ENCODE results near the gene DDC. TPM values are rescaled to one million over a fixed set of nuclear protein-coding genes. Genes with fewer than 3 reads are reported as not detected.

DDC gene
- total RNA-seq, 1 donor from 2014 or later = 3.0 TPM

DNA sequence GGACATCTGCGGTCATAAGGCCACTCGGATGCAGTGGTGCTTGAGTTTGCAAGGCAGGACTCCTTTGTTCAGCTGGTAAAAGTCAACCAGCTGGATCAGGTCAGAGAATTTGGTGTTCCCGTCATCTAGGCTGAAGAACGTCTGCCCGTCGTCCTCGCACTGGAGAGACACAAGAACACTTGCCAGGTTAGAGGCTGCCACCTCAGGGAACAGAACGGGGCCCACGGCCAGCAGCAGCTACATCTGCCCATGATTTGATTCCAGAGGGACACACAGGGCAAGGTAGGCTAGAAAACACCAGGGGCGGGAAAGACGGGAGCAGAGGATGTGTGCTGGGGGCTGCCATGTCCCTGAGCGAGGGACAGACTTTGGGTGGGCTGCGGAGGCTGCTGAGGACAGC is 27.7 kb upstream of the DDC start:
- Histone ChIP-seq H3K27me3 (ENCODE audit: low read depth) (no peaks in the 10 kb centered on the region), H3K4me1 (no peaks in the 10 kb centered on the region), H3K36me3 (peaks cover 45% of the 10 kb centered on the region), H3K27ac (no peak overlapping the region), H3K9me3 (no peaks in the 10 kb centered on the region), H3K4me3 (no peak overlapping the region)
- DNase-seq (no peak), ATAC-seq (no peak)
- intact Hi-C loops (cut with DNase I) = no loop called here
- TF ChIP-seq, protein P1, sequence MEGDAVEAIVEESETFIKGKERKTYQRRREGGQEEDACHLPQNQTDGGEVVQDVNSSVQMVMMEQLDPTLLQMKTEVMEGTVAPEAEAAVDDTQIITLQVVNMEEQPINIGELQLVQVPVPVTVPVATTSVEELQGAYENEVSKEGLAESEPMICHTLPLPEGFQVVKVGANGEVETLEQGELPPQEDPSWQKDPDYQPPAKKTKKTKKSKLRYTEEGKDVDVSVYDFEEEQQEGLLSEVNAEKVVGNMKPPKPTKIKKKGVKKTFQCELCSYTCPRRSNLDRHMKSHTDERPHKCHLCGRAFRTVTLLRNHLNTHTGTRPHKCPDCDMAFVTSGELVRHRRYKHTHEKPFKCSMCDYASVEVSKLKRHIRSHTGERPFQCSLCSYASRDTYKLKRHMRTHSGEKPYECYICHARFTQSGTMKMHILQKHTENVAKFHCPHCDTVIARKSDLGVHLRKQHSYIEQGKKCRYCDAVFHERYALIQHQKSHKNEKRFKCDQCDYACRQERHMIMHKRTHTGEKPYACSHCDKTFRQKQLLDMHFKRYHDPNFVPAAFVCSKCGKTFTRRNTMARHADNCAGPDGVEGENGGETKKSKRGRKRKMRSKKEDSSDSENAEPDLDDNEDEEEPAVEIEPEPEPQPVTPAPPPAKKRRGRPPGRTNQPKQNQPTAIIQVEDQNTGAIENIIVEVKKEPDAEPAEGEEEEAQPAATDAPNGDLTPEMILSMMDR (IDR thresholded peaks at IDR 0.05) = no peak

DNA sequence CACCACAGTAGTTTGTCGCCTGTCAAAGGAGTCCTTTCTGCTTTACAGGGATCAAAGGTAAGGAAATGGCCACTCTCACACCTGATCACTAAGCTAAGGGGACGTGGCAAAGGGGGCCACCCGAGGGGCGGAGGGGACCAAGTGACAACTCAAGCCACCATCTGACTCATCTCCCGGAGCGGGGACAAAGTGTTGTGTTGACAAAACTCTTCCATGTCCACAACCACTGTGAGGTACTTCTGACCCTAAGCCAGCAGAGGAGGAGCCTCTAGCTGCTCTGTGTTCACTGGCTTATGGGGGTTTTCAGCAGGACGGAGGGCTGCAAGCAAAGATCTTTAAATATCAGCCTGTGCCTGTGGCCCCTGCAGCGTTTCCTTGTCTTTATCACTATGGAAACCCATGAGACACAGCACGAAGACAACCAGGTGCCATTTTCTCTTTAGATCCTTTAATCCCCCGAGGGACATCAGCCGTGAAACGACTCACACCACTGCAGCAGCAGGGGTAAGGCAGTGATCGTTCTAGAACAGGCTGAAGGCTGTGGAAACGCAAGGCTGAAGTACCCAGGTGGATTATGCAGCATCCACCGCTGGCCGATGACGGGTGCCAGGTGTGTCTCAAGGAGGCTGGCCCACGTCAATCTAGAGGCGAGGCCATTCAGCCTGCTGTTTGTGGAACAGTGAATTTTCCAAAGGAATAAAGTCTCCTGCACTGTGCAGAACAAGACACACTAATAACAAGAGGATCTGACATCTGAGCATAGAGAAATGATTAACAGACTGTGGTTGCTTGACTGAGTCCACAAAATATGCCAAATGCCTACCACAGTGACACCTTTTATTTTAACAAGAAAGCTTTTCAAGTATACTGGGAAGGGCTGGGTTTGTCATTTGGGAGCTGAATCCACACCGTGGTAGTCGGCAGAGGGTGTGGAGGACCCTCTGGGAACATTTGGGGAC is 26.6 kb upstream of the DDC start:
- Histone ChIP-seq H3K4me1 (no peaks in the 10 kb centered on the region), H3K9me3 (no peaks in the 10 kb centered on the region), H3K27ac (no peak overlapping the region), H3K36me3 (peaks cover 37% of the 10 kb centered on the region), H3K27me3 (ENCODE audit: low read depth) (no peaks in the 10 kb centered on the region), H3K4me3 (no peak overlapping the region)
- no peak for ATAC-seq
- TF ChIP-seq, protein P1 (IDR thresholded peaks at IDR 0.05) = no peak
- intact Hi-C loops (cut with DNase I) = no loop called here
- no peak for DNase-seq

DNA sequence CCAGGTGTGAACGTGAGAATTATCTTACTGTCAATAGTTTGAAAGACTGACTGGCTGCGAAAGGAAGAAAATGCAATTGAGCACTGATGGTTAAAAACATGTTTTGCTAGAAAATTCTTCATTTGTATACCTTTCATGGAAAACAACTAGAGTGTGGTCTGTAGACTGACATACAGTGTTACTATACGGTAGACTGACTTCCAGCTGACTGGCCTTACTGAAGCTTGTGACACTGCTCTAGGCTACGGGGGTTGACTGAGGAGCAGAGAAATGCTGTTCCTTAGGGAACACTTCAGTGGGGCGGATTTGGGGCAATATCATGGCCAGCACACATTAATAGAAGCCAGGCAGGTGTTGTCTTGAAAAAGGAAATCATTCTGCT is 25.9 kb upstream of the DDC start:
- Histone ChIP-seq H3K9me3 (no peaks in the 10 kb centered on the region), H3K27ac (no peak overlapping the region), H3K27me3 (ENCODE audit: low read depth) (no peaks in the 10 kb centered on the region), H3K4me3 (no peak overlapping the region), H3K36me3 (peaks cover 34% of the 10 kb centered on the region), H3K4me1 (no peaks in the 10 kb centered on the region)
- ATAC-seq (no peak), DNase-seq (no peak)
- intact Hi-C loops (cut with DNase I) = no loop called here
- TF ChIP-seq, protein P1 (IDR thresholded peaks at IDR 0.05) = no peak

DNA sequence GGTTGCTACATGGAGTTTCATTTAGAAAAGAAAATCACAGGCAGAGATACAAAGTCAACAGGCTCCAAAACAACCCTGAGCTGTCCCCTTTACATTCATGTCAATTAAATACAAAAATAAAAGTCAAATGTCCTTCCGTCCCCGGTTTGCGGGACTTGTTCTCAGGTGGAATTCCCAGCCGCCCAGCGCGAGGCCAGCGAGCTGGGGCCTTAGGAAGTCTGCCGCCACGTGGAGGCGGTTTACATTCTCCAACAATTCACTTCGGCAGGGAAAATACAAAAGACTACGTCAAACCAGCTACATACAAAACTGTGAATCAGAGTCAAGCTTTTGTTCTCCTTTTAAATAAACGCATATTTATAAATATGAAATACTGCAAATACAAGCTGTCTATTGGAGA is 25.3 kb upstream of the DDC start:
- H3K27me3 ChIP-seq (ENCODE audit: low read depth) = no peaks in the 10 kb centered on the region
- no peak for ATAC-seq
- H3K4me3 ChIP-seq = no peak overlapping the region
- no peaks in the 10 kb centered on the region for H3K9me3 ChIP-seq
- intact Hi-C loops (cut with DNase I) = no loop called here
- no peak overlapping the region for H3K27ac ChIP-seq
- peaks cover 34% of the 10 kb centered on the region for H3K36me3 ChIP-seq
- DNase-seq = no peak
- TF ChIP-seq, protein P1 (IDR thresholded peaks at IDR 0.05) = no peak
- no peaks in the 10 kb centered on the region for H3K4me1 ChIP-seq

DNA sequence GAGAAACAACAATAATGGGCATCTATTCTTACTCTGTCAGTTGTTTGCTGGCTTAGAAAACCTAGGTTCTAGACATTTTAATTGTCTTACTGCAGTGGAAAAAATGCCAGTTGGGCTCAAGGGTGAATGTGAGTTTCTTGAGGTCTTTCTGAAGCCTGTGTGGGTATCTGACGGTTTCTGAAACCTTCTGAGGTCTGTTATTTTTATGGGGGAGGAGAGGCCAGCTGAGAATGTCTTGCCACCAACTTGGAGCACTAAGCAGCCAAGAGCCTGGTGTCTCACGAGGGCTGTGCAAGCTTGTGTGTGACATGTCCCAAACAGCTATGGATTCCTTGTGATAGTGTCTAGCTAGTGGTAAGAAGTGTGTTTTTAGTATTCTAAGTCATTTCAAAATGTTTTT is 24.2 kb upstream of the DDC start:
- DNase-seq = no peak
- no peaks in the 10 kb centered on the region for H3K4me1 ChIP-seq
- no peaks in the 10 kb centered on the region for H3K27me3 ChIP-seq (ENCODE audit: low read depth)
- intact Hi-C loops (cut with DNase I) = no loop called here
- H3K9me3 ChIP-seq = no peaks in the 10 kb centered on the region
- H3K27ac ChIP-seq = no peak overlapping the region
- no peak for ATAC-seq
- TF ChIP-seq, protein P1 (IDR thresholded peaks at IDR 0.05) = no peak
- H3K4me3 ChIP-seq = no peak overlapping the region
- peaks cover 28% of the 10 kb centered on the region for H3K36me3 ChIP-seq

Measured in lower lobe of right lung (tissue), 2 donors.